GM11168 (cell line): ENCODE data around the gene NPIPA7.
"Not testable (repeated sequence)": the region's sequence is repeated elsewhere in the genome, so short reads cannot be mapped to it uniquely, and the experiment has no call there.

Source experiments
- in situ Hi-C: fragments of 300-500 bp; cut with MboI; formaldehyde crosslinking; loops from one replicate; pipeline ENCODE4 v1.12.0; 2022; ENCODE audit warnings: low sequenced_read_pairs; ENCODE audit not compliant: unreplicated experiment

The NPIPA7 gene

GRCh38 chr16:16378840-16379239, at the start of gene NPIPA7:
Gene NPIPA7, plus strand, starts transcription at chr16:16379140. Its CDS starts 105 bp downstream, at chr16:16379245.
- in situ Hi-C loops = not testable (repeated sequence)

DNA sequence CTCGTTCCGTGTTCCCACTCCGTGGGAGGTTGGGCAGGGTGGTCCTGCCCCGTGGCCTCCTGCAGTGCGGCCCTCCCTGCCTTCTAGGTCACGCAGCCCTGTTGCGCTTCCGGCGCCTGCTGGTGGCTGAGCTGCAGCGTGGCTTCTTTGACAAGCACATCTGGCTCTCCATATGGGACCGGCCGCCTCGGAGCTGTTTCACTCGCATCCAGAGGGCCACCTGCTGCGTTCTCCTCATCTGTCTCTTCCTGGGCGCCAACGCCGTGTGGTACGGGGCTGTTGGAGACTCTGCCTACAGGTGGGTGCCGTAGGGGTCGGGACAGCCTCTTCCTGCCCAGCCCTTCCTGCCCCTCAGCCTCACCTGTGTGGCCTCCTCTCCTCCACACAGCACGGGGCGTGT, 47.5 kb upstream of the NPIPA7 start:
- in situ Hi-C loops = not testable (repeated sequence)

DNA sequence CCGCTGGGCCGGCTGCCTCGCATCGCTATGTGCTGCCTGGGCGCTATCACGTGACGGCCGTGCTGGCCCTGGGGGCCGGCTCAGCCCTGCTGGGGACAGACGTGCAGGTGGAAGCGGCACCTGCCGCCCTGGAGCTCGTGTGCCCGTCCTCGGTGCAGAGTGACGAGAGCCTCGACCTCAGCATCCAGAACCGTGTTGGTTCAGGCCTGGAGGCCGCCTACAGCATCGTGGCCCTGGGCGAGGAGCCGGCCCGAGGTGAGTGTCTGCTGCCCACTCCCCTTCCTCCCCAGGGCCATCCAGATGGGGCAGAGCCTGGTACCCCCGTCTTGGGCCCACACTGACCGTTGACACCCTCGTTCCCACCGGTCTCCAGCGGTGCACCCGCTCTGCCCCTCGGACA, 21.4 kb upstream of the NPIPA7 start:
- in situ Hi-C loops = not testable (repeated sequence)

DNA sequence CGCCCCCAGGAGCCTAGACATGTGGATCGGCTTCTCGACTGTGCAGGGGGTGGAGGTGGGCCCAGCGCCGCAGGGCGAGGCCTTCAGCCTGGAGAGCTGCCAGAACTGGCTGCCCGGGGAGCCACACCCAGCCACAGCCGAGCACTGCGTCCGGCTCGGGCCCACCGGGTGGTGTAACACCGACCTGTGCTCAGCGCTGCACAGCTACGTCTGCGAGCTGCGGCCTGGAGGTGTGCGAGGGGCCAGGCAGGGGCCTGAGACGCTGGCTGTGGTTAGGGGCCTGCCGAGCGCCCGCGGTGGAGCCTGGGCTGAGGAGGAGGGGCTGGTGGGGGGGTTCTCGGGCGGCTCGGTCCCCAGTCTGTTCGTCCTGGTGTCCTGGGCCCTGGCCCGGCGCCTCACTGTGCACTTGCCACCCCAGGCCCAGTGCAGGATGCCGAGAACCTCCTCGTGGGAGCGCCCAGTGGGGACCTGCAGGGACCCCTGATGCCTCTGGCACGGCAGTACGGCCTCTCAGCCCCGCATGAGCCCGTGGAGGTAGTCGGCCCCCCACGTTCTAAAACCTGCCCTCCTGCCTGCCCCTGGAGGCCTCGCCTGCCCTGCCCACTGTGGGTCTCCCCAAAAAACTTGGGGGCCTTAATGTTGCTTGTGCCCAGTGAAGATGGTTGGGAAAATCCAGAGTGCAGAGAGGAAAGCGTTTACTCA, 20.2 kb upstream of the NPIPA7 start:
- in situ Hi-C loops = not testable (repeated sequence)

GRCh38 chr16:16363595-16363994, 15.3 kb upstream of the NPIPA7 start:
- in situ Hi-C loops = not testable (repeated sequence)

GRCh38 chr16:16364100-16364499, 14.8 kb upstream of the NPIPA7 start:
- in situ Hi-C loops = not testable (repeated sequence)

DNA sequence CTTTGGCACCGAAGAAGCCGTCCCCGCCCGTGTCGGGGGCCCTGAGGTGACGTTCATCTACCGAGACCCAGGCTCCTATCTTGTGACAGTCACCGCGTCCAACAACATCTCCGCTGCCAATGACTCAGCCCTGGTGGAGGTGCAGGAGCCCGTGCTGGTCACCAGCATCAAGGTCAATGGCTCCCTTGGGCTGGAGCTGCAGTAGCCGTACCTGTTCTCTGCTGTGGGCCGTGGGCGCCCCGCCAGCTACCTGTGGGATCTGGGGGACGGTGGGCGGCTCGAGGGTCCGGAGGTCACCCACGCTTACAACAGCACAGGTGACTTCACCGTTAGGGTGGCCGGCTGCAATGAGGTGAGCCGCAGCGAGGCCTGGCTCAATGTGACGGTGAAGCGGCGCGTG, 14.2 kb upstream of the NPIPA7 start:
- in situ Hi-C loops = not testable (repeated sequence)

GRCh38 chr16:16365319-16365718, 13.6 kb upstream of the NPIPA7 start:
- in situ Hi-C loops = not testable (repeated sequence)

GRCh38 chr16:16365851-16366250, 13.1 kb upstream of the NPIPA7 start:
- in situ Hi-C loops = not testable (repeated sequence)

- in situ Hi-C loops = not testable (repeated sequence)
Observed at GRCh38 chr16:16366552-16367284, 12.2 kb upstream of the NPIPA7 start.

DNA sequence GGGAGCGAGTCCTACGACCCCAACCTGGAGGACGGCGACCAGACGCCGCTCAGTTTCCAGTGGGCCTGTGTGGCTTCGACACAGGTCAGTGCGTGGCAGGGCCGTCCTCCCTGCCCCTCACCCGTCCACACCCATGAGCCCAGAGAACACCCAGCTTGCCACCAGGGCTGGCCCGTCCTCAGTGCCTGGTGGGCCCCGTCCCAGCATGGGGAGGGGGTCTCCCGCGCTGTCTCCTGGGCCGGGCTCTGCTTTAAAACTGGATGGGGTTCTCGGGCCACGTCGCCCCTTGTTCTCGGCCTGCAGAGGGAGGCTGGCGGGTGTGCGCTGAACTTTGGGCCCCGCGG, 11.7 kb upstream of the NPIPA7 start:
- in situ Hi-C loops = not testable (repeated sequence)

GRCh38 chr16:16369081-16369856, 9.7 kb upstream of the NPIPA7 start:
- in situ Hi-C loops = not testable (repeated sequence)

- in situ Hi-C loops = not testable (repeated sequence)
Observed at GRCh38 chr16:16371136-16371735, 7.7 kb upstream of the NPIPA7 start.

- in situ Hi-C loops = not testable (repeated sequence)
Observed at GRCh38 chr16:16374192-16374591, 4.7 kb upstream of the NPIPA7 start.

DNA sequence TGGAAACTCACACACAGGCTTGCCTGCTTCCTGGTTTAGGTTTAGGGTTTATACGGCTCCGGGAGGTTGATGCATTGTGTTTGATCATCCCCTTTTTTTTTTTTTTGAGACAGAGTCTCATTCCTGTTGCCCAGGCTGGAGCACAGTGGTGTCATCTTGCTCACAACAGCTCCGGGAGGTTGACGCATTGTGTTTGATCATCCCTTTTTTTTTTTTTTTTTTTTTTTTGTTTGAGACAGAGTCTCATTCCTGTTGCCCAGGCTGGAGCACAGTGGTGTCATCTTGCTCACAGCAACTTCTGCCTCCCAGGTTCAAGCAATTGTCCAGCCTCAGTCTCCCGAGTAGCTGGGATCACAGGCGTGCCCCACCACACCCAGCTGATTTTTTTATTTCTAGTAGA, 20.7 kb downstream of the NPIPA7 start:
- in situ Hi-C loops = not testable (repeated sequence)

DNA sequence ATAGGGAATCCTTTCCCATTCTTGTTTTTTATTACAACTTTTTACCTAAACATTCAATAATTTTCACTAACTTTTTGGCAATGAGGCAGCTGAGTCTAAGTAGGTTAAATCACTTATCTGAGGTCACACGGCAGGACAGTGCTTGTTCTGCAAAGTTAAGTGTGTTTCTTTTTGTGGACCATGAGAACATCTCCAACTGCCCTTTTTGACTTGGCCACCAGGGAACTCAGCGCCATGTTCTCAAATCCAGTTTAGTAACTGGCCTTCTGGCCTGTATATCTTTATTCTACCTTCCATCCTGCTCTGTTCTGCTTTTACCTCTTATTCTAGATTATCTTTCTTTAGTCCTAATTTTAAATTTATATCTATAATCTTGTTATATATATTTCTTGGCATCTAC, 23.4 kb downstream of the NPIPA7 start:
- in situ Hi-C loops = not testable (repeated sequence)

DNA sequence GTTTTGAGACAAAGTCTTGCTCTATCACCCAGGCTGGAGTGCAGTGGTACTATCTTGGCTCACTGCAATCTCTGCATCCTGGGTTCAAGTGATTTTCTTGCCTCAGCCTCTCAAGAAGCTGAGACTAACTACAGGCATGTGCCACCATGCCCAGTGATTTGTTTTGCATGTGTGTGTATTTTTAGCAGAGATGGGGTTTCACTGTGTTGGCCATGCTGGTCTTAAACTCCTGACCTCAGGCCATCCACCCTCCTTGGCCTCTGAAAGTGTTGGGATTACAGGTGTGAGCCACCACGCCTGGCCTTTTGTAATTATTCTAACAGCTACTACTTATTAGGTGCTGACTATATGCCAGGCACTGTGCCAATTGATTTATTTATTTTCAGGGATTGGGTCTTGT, 25.3 kb downstream of the NPIPA7 start:
- in situ Hi-C loops = not testable (repeated sequence)

- in situ Hi-C loops = not testable (repeated sequence)
Observed at GRCh38 chr16:16405421-16405820, 26.5 kb downstream of the NPIPA7 start.

GRCh38 chr16:16408430-16408829, 29.5 kb downstream of the NPIPA7 start:
- in situ Hi-C loops = not testable (repeated sequence)

DNA sequence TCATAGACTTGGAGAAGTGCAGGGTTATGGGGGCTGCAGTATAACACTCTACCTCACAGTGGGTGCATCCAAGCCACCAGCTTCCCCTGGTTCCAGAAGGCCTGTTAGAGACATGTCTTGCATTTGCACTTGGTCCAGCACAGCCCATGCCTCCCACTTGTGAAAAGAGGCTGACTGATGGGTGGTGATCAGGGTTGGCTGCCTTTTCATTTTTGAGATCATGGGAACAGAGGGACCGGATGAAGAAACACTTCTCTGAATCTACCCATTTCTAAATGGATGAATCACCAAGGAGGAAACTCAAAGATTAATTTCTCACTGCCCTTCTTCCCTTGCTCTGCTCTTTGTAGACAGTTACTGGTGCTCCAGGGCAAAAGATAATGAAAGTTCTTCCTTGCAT, 34.8 kb downstream of the NPIPA7 start:
- in situ Hi-C loops = not testable (repeated sequence)

DNA sequence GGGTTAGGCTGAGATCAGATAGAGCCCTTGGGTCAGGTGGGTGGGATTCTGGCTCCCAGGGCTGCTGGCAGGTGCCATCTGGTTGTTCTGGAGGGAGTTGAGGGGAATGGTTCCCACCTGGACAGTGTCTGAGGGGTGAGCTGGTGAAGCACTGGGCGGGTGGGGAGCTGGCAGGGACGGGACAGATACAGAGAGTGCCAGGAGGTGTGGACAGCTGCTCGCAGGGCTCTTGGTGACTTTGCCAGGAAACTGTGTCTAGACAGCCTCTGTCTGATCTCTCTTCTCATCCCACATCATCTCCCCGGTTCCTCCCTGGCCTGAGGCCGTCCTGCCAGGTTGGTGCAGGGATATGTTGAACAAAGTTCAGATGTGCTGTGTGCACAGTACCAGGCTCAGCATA, 38.1 kb downstream of the NPIPA7 start:
- in situ Hi-C loops = not testable (repeated sequence)
